ENCODE results near the gene PMPCA. TPM values are rescaled to one million over a fixed set of nuclear protein-coding genes. Genes with fewer than 3 reads are reported as not detected.

The PMPCA gene
- total and polyA plus RNA-seq, 2 of the 13 experiments (the other 11 are each of a cell fraction or from before 2014, with no cell fraction given), result 70.2 to 88.4 TPM

DNA sequence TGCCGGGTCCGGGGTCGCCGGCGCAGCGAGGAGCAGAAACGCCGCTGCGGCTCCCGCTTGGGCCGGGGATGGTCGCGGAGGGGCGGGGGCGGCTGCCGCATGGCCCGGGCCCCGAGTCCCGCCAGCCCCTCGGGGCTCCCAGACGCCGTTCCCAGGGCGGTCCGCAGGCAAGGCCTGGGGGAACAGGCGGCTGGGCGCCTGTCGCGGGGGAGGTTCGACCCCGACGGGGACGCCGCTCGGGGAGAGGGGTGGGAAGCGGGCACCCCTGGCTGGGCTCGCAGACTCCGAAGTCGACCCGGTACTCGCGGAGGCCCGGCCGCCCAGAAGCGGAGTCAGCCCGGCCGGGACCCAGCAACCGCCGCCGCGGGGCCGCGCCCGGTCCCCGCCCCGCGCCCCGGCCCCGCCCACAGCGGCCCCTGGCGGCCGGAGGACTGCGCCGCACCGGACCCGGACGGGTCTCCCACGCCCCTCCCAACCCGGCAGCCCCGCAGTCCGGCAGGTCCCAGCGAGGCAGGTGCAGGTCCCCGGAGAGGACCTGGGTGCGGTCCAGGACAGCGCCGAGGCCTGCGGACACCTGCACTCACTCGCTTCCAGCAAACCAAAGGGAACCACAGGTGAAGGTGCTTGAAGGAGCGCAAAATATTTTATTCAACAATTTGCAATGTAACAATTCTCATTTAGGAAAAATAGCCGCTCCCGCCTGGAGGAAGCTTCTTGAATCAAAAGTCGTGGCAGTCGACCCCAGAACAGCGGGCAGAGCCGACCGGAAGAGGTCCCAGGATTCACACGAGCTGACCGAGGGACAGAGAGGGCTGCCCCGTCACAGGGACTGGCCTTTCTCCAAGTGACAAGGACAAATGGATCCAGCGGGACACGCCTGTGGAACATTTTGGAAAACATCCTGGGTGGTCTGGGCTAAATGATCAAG is 29.3 kb downstream of the PMPCA start, which contains the start of gene INPP5E (continued):
- TF ChIP-seq YEATS4 (CRISPR knock-in tag; IDR thresholded peaks at IDR 0.05; ENCODE audit: borderline replicate concordance) (peak; percentile 24; the same call in 1 of the 2 replicates), ZNF781 (CRISPR knock-in tag; IDR thresholded peaks at IDR 0.05; ENCODE audit: borderline replicate concordance, not compliant biosample characterization) (no peak), FOXP1 (IDR thresholded peaks at IDR 0.05) (no peak), FOXP1 (CRISPR knock-in tag; IDR thresholded peaks at IDR 0.05) (no peak), MED13 (CRISPR knock-in tag; IDR thresholded peaks at IDR 0.05) (0 out of 2 replicates have a peak, but pooled peaks have one; percentile 31), FOXA1 (IDR thresholded peaks at IDR 0.05) (no peak), FOXA1 (CRISPR knock-in tag; IDR thresholded peaks at IDR 0.05) (no peak), SRSF9 (IDR thresholded peaks at IDR 0.05; ENCODE audit: borderline replicate concordance, insufficient read depth, low read depth, low read length, poor library complexity, severe bottlenecking) (no peak), TCF7 (IDR thresholded peaks at IDR 0.05; ENCODE audit: low read depth) (no peak), ZNF615 (CRISPR knock-in tag; IDR thresholded peaks at IDR 0.05; ENCODE audit: borderline replicate concordance) (no peak), SUZ12 (IDR thresholded peaks at IDR 0.05; ENCODE audit: low read depth, low read length) (no peak), RAD21 (CRISPR knock-in tag; IDR thresholded peaks at IDR 0.05) (peak; percentile 8; the same call in 1 of the 2 replicates), ZNF773 (CRISPR knock-in tag; IDR thresholded peaks at IDR 0.05; ENCODE audit: borderline replicate concordance) (no peak), ZNF225 (CRISPR knock-in tag; IDR thresholded peaks at IDR 0.05) (no peak), SIX4 (CRISPR knock-in tag; IDR thresholded peaks at IDR 0.05) (no peak), HOXD1 (CRISPR knock-in tag; IDR thresholded peaks at IDR 0.05) (no peak), POLR2AphosphoS2 (IDR thresholded peaks at IDR 0.05; ENCODE audit: low read depth, low read length) (no peak), KDM2A (CRISPR knock-in tag; IDR thresholded peaks at IDR 0.05; ENCODE audit: borderline replicate concordance, low read depth) (peak; percentile 98), DMAP1 (CRISPR knock-in tag; IDR thresholded peaks at IDR 0.05) (no peak), NRL (CRISPR knock-in tag; IDR thresholded peaks at IDR 0.05; ENCODE audit: borderline replicate concordance) (no peak), HOXA5 (CRISPR knock-in tag; IDR thresholded peaks at IDR 0.05) (peak; percentile 63), PRPF4 (IDR thresholded peaks at IDR 0.05; ENCODE audit: low read depth, low read length, poor library complexity, severe bottlenecking) (no peak), ZBTB7B (CRISPR knock-in tag; IDR thresholded peaks at IDR 0.05) (no peak), POLR2AphosphoS5 (IDR thresholded peaks at IDR 0.05; ENCODE audit: low read depth, low read length) (peak; percentile 45)
- TF ChIP-seq, protein P1, sequence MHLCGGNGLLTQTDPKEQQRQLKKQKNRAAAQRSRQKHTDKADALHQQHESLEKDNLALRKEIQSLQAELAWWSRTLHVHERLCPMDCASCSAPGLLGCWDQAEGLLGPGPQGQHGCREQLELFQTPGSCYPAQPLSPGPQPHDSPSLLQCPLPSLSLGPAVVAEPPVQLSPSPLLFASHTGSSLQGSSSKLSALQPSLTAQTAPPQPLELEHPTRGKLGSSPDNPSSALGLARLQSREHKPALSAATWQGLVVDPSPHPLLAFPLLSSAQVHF (CRISPR knock-in tag; IDR thresholded peaks at IDR 0.05), result no peak
- TF ChIP-seq, protein P2, sequence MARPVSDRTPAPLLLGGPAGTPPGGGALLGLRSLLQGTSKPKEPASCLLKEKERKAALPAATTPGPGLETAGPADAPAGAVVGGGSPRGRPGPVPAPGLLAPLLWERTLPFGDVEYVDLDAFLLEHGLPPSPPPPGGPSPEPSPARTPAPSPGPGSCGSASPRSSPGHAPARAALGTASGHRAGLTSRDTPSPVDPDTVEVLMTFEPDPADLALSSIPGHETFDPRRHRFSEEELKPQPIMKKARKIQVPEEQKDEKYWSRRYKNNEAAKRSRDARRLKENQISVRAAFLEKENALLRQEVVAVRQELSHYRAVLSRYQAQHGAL (CRISPR knock-in tag; IDR thresholded peaks at IDR 0.05; ENCODE audit: not compliant biosample characterization), result no peak
- TF ChIP-seq, protein P3, sequence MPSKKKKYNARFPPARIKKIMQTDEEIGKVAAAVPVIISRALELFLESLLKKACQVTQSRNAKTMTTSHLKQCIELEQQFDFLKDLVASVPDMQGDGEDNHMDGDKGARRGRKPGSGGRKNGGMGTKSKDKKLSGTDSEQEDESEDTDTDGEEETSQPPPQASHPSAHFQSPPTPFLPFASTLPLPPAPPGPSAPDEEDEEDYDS (CRISPR knock-in tag; IDR thresholded peaks at IDR 0.05), result no peak
- TF ChIP-seq, protein P4, sequence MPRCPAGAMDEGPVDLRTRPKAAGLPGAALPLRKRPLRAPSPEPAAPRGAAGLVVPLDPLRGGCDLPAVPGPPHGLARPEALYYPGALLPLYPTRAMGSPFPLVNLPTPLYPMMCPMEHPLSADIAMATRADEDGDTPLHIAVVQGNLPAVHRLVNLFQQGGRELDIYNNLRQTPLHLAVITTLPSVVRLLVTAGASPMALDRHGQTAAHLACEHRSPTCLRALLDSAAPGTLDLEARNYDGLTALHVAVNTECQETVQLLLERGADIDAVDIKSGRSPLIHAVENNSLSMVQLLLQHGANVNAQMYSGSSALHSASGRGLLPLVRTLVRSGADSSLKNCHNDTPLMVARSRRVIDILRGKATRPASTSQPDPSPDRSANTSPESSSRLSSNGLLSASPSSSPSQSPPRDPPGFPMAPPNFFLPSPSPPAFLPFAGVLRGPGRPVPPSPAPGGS (CRISPR knock-in tag; IDR thresholded peaks at IDR 0.05), result no peak
- TF ChIP-seq, protein P5, sequence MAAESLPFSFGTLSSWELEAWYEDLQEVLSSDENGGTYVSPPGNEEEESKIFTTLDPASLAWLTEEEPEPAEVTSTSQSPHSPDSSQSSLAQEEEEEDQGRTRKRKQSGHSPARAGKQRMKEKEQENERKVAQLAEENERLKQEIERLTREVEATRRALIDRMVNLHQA (CRISPR knock-in tag; IDR thresholded peaks at IDR 0.05), result no peak

Data from HepG2 (cell line).